Activated T-cell treated with anti-CD3 and anti-CD28 coated beads, Interleukin-2, amount 50 U/mL, for 1 hour (primary cell): Measurements from ENCODE around the gene MYO5A.

ENCODE experiments used
- DNase-seq: peaks from one replicate; pipeline ENCODE4 v3.0.0-alpha.2; 2020

MYO5A gene

DNA sequence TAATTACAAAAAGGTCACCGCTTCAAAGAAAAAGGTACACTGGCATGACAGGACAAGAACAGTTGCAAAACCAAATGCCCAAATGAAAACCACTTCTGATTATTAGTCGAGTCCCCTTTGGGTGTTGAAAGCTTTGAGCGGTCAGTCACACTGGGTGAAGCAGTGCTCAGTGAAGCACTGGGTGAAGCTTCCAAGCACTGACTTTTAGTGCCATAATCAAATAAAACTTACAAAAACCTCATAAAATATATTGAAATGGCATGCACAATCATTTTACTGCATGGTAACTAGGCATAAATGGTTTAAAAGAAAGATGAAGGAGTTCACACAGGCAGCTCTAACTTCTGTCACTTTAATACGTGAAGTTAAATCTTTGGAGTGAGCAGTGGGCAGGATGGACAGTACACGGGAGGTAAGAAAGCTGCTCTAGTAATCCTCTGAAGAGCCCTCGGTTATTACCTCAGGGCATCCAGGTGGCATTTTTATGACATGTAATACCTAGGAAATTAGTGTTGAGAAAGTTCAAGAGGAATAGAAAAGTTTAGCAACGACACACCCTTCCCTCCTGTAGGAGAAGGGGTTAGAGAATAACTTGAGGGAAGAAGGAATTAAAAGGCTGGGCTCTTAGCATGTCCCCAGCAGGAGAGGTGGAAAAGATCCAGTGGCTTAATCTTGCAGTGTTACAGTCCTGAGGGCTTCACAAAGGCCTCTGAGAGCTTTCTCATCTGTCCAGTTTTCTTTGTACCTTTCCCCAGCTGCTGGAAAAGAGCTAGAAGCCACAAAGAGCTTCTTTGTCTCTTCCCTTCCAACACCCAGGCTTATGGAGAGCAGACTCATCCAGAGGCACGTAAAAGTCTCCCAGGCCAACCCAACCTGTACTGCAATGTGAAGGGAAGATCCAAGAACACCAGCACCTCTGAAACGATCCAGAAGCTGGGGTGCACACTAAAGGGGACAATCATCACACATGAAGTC is 168.2 kb downstream of the MYO5A start:
- no peak for DNase-seq

GRCh38 chr15:52359722-52360121 is 169.0 kb downstream of the MYO5A start:
- DNase-seq, result no peak

- DNase-seq, result no peak
Observed at GRCh38 chr15:52357949-52358348, 170.7 kb downstream of the MYO5A start.

- DNase-seq, result no peak
Observed at GRCh38 chr15:52352086-52352485, 176.6 kb downstream of the MYO5A start.

GRCh38 chr15:52351206-52351908 is 177.3 kb downstream of the MYO5A start:
- DNase-seq, result no peak

GRCh38 chr15:52350423-52350822 is 178.3 kb downstream of the MYO5A start:
- no peak for DNase-seq

- no peak for DNase-seq
Observed at GRCh38 chr15:52349052-52349700, 179.5 kb downstream of the MYO5A start.

DNA sequence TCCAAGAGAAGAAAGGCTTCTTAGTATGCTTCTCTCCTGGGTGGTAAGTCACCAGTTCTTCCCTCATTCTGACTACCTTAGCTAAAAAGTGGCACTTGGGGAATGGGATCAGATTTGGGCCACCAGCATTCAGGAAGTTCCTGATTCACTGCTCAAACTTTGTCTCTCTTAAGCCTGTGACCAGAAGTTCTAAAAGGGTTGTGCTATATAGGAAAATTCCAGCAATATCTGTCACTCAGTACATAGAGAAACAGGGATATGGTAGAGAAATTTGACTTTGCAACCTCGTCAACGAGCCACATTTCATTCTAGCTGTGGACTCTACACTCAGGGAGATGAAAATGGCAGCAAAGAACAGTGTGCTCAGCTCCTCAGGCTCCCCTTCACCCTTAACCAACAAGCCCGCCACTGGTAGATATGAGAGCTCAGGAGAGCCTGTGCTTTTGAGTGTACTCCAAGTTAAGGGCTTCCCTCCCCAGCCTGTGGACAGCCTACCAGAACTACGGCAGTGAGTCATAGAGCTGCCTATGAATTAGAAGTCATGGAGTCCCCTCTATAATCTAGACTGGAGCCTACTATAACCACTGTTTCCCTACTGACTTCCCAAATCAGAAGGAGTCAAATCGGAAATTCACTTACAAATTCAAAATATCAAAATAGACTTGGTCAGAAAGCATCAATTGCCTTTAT is 180.5 kb downstream of the MYO5A start:
- DNase-seq, result no peak

- no peak for DNase-seq
Observed at GRCh38 chr15:52344592-52344991, 184.1 kb downstream of the MYO5A start.

DNA sequence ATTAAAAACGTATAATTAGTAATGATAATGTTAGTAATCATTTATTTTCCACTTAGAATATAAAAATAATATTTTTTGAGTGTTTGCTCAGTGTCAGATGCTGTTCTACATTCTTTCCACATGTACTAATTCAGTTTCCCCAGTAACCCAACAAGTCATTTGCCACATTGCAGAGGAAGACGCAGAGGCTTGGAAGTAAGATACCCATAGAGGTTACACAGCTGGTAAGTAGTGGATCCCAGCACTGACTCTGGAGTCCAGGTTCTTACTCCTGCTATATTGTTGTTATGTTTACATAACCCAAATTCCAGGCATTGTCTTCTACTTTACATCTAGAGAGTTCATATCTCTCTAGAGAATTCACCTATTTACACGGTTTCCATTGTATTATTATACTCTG is 184.8 kb downstream of the MYO5A start:
- DNase-seq, result no peak

DNA sequence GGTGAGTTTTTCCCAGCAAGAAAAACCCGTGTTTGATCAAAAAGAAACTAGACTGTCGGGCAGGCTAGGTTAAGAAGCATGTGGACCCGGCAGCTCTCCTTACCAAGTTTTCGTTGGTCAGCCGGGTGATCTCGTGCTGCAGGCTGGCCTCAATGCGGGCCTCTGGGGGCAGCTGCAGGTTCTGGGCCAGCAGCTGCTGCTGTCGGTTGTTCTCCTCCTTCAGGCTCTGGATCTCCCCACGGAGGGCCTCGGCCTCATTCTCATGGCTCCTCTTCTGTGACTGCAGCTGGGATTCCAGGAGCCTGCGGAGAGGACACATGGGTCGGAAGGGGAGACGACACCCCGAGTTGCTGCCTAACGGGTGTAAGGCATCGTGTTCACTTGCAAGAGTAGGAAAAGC is 188.6 kb downstream of the MYO5A start:
- DNase-seq, result no peak

DNA sequence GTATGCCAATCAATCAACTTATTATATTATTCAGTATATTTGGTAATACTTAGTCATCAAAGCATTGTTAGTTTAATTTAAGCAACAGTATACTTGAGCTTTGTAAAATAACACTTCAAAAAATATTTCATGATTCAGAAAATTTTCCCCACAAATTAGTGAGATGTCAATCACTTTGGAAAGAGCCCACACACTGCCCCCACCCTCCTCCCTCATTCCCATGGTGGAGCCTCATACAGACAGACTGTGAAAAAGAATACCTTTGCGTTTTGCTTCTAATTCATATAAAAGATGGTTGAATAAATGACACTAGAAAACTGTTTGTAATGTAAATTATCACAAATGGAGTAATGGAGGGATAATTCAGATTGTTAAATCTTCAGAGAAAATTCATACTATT is 189.8 kb downstream of the MYO5A start:
- no peak for DNase-seq

DNA sequence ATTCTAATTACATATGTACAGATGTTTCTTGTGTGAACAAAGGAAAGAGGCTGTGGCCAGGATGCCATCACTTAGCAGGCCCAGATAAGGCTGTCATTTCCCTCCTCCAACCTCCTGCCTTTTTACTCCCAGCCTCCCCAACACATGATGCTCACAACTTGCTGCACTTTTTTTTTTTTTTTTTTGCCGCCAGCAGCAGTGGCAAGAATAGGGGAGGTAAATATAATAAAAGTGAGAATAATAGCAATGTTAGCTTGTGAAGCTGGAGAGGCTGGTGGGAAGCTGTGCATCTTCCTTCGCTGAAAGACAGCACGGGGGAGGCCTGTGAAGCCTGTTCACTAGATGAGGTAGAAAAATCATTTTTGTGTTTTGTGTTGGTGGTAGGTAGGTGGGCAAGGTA is 190.6 kb downstream of the MYO5A start:
- DNase-seq, result no peak

- DNase-seq, result no peak
Observed at GRCh38 chr15:52337198-52337853, 191.4 kb downstream of the MYO5A start.

DNA sequence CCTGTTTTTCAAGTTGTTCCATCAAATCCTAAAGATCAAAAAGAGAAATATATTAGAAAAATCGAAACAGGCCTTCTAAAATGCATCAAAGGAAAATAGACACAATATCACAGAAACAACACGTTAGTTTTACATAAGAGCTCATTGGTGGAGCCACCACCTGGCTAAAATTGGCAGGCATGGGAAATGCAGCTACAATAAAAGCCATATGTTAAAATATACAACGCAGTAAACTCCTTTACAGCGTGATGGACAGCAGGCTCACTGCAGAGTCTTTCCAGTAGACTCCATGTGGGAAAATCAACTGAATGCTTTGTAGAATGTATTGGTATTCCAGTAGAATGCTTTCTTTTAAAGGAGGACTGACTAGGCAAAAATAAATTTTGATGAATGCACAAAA is 192.2 kb downstream of the MYO5A start:
- no peak for DNase-seq

DNA sequence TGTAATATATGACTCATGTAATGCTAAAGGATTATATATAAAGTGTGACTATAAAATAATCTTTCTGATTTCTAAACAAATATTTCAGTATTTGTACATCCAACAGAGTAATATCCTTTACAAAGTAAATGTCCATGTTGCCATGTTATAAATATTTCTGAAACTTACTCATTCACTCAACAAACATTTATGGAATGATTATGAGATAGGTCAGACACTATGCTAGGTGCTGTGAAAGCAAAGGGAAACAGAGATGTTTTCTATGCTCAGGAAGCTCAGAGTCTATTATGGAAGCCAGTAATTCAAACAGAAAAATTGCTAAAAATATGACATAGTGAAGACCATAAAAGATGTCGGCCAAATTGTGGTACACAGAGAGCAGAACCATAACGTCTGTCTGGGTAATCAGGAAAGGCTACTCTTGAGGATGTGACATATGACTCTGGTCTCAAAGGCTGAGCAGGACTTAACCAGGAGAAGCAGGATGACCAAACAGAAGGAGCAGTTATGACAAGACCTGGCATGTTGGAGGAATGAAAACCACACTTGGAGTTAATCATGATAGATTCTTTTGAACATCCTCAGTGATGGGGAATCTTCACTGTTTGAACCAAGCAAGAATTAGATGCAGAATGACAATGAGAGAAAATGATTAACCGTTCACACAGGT is 194.1 kb downstream of the MYO5A start:
- no peak for DNase-seq

GRCh38 chr15:52331490-52332240 is 197.0 kb downstream of the MYO5A start:
- DNase-seq, result peak; percentile 43

DNA sequence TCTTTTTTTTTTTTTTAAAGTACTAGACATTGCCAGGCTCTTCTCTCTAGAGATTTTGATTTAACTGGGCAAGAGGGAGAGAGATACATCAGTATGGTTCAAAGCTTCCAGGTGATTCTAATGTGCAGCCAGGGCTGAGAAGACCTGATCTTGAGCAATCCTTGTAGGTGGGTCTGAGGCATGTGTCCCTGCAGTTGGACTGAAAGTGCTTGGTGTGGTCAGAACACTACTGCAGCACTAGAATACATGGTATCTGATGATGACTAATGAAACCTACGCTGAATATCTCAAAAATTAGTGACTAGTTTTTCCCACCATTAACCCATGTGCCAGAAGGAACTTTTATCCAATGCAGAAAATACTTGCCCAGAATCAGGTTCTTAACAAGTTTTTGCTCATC is 198.7 kb downstream of the MYO5A start:
- no peak for DNase-seq

- no peak for DNase-seq
Observed at GRCh38 chr15:52329150-52329549, 199.5 kb downstream of the MYO5A start.

- no peak for DNase-seq
Observed at GRCh38 chr15:52328680-52329079, 200.0 kb downstream of the MYO5A start.

- DNase-seq, result no peak
Observed at GRCh38 chr15:52326756-52327155, 201.9 kb downstream of the MYO5A start.
